H1 (cell line): ENCODE measurements around the gene CACNA2D1. TPM values are rescaled to one million over a fixed set of nuclear protein-coding genes. Genes with fewer than 3 reads are reported as not detected.

Experiments
- CTCF ChIA-PET: fragments of 300-600 bp; sonication (Branson Sonifier 250); formaldehyde crosslinking; loops from one replicate; lab custom pipeline; 2021; ENCODE audit not compliant: partially characterized antibody; lab: Charles Lee
- POLR2A ChIA-PET: fragments of 300-600 bp; sonication (Branson Sonifier 250); formaldehyde crosslinking; loops from one replicate; lab custom pipeline; 2021; ENCODE audit warnings: inconsistent platforms; ENCODE audit not compliant: partially characterized antibody; lab: Charles Lee
- DNase-seq, 2 experiments: peaks; one replicate each; pipeline versions ENCODE4 v3.0.0 to v3.0.0-alpha.2; 2010 to 2022; ENCODE audit warnings: low spot score in 2 of 2, low read depth in 1 of 2, mixed read lengths in 1 of 2
- FAIRE-seq: peaks from 2 replicates; lab custom pipeline; 2011; peaks lifted over from hg19 to GRCh38; lab: Jason Lieb, UNC
- H2AFZ ChIP-seq: 2 replicates; pipeline ENCODE4 v1.8.1; 2012; ENCODE audit warnings: low read length, inconsistent platforms
- H2AK5ac ChIP-seq: 2 replicates; pipeline ENCODE4 v1.6.1; 2013; ENCODE audit warnings: low read depth, low read length
- H2BK120ac ChIP-seq: replicated peaks from 2 replicates; pipeline ENCODE3; 2013; ENCODE audit warnings: low read depth, low read length, inconsistent platforms
- H2BK12ac ChIP-seq: 2 replicates; pipeline ENCODE4 v1.6.1; 2013; ENCODE audit warnings: low read depth, low read length
- H2BK15ac ChIP-seq: 2 replicates; pipeline ENCODE4 v1.6.1; 2013; ENCODE audit warnings: low read length
- H2BK20ac ChIP-seq: 2 replicates; pipeline ENCODE4 v1.6.1; 2013; ENCODE audit warnings: low read length
- H2BK5ac ChIP-seq: 2 replicates; pipeline ENCODE4 v1.6.1; 2013; ENCODE audit warnings: low read depth, low read length
- H3K14ac ChIP-seq: 2 replicates; pipeline ENCODE4 v1.6.1; 2013; ENCODE audit warnings: inconsistent platforms; ENCODE audit not compliant: insufficient read length
- H3K18ac ChIP-seq: 2 replicates; pipeline ENCODE4 v1.6.1; 2013; ENCODE audit warnings: low read length; ENCODE audit errors: extremely low read depth
- H3K23ac ChIP-seq: 2 replicates; pipeline ENCODE4 v1.6.1; 2013; ENCODE audit warnings: inconsistent platforms; ENCODE audit not compliant: insufficient read length
- H3K23me2 ChIP-seq: 2 replicates; pipeline ENCODE4 v1.6.1; 2013; ENCODE audit warnings: low read depth, low read length
- H3K27ac ChIP-seq: 2 replicates; pipeline ENCODE4 v1.6.1; 2011; ENCODE audit warnings: low read depth, low read length, inconsistent platforms
- H3K27me3 ChIP-seq, 4 experiments: replicated peaks in 1 of 4; 1 replicate in 1 of 4; 2 replicates in 3 of 4; pipeline versions ENCODE4 v1.6.1 to v1.8.1; 2011 to 2013; ENCODE audit warnings: low read length in 3 of 4, mild to moderate bottlenecking in 3 of 4, inconsistent platforms in 2 of 4, mixed read lengths in 2 of 4, moderate library complexity in 1 of 4; ENCODE audit not compliant: control insufficient read depth in 3 of 4, insufficient read depth in 3 of 4; ENCODE audit errors: extremely low read depth in 1 of 4
- H3K36me3 ChIP-seq, 4 experiments: 2 replicates each; pipeline versions ENCODE4 v1.6.1 to v1.8.1; 2011 to 2013; ENCODE audit warnings: mild to moderate bottlenecking in 4 of 4, low read length in 3 of 4, moderate library complexity in 2 of 4, control low read depth in 1 of 4, inconsistent platforms in 1 of 4; ENCODE audit not compliant: insufficient read depth in 4 of 4, control insufficient read depth in 2 of 4
- H3K4ac ChIP-seq: replicated peaks from 2 replicates; pipeline ENCODE3; 2013; ENCODE audit warnings: low read length, low read depth, mixed read lengths, inconsistent platforms; ENCODE audit not compliant: insufficient read length
- H3K4me1 ChIP-seq, 4 experiments: replicated peaks in 1 of 4; 1 replicate in 1 of 4; 2 replicates in 3 of 4; pipeline versions ENCODE4 v1.6.1 to v1.8.1; 2011 to 2013; ENCODE audit warnings: low read length in 3 of 4, inconsistent platforms in 2 of 4, mixed read lengths in 1 of 4; ENCODE audit not compliant: insufficient read depth in 4 of 4, control insufficient read depth in 3 of 4
- H3K4me2 ChIP-seq, 2 experiments: 2 replicates each; pipeline versions ENCODE4 v1.6.1 to v1.8.1; 2011 to 2013; ENCODE audit warnings: low read depth in 2 of 2, low read length in 2 of 2, control low read depth in 1 of 2, inconsistent platforms in 1 of 2, mild to moderate bottlenecking in 1 of 2; ENCODE audit not compliant: insufficient read depth in 1 of 2
- H3K4me3 ChIP-seq, 4 experiments: fragments of 200-600, 300-600 bp in 1 of 4; sonication (generic), shearing (Covaris generic), sonication (Bioruptor Twin) in 1 of 4; 2 replicates each; pipeline versions ENCODE4 v1.5.1 to v1.8.1; 2011 to 2016; ENCODE audit warnings: low read length in 4 of 4, low read depth in 3 of 4, control low read depth in 2 of 4, inconsistent platforms in 2 of 4, mild to moderate bottlenecking in 2 of 4, mixed read lengths in 1 of 4, moderate library complexity in 1 of 4; ENCODE audit not compliant: insufficient read depth in 2 of 4; ENCODE audit errors: extremely low read depth in 1 of 4
- H3K56ac ChIP-seq: replicated peaks from 2 replicates; pipeline ENCODE3; 2013; ENCODE audit warnings: low read depth, mild to moderate bottlenecking, mixed read lengths, low read length, inconsistent platforms; ENCODE audit not compliant: insufficient read length
- H3K79me1 ChIP-seq: 2 replicates; pipeline ENCODE4 v1.6.1; 2013; ENCODE audit warnings: low read depth, low read length, control low read depth
- H3K79me2 ChIP-seq, 2 experiments: 2 replicates each; pipeline versions ENCODE4 v1.6.1 to v1.8.1; 2012 to 2013; ENCODE audit warnings: low read length in 2 of 2, mild to moderate bottlenecking in 2 of 2, inconsistent platforms in 1 of 2; ENCODE audit not compliant: insufficient read depth in 2 of 2, control insufficient read depth in 1 of 2
- H3K9ac ChIP-seq, 4 experiments: replicated peaks in 1 of 4; 1 replicate in 1 of 4; 2 replicates in 3 of 4; pipeline versions ENCODE4 v1.6.1 to v1.8.1; 2011 to 2013; ENCODE audit warnings: low read depth in 3 of 4, low read length in 3 of 4, control low read depth in 2 of 4, mild to moderate bottlenecking in 2 of 4, moderate library complexity in 2 of 4, inconsistent platforms in 1 of 4; ENCODE audit errors: extremely low read depth in 1 of 4
- H3K9me3 ChIP-seq, 2 experiments: 2 replicates each; pipeline versions ENCODE4 v1.6.1 to v1.8.1; 2012 to 2013; ENCODE audit warnings: mild to moderate bottlenecking in 2 of 2, moderate library complexity in 2 of 2, control low read depth in 1 of 2, inconsistent platforms in 1 of 2, low read depth in 1 of 2, low read length in 1 of 2, mixed read lengths in 1 of 2; ENCODE audit not compliant: insufficient read depth in 2 of 2
- H4K20me1 ChIP-seq, 2 experiments: replicated peaks in 1 of 2; 2 replicates each; pipeline versions ENCODE3 to v1.8.1; 2011 to 2013; ENCODE audit warnings: inconsistent platforms in 2 of 2, low read length in 2 of 2, mild to moderate bottlenecking in 1 of 2; ENCODE audit not compliant: insufficient read depth in 2 of 2, control insufficient read depth in 1 of 2
- H4K5ac ChIP-seq: 2 replicates; pipeline ENCODE4 v1.6.1; 2013; ENCODE audit warnings: low read length, low read depth, mixed read lengths, inconsistent platforms; ENCODE audit not compliant: insufficient read length
- H4K8ac ChIP-seq: 2 replicates; pipeline ENCODE4 v1.8.0; 2013; ENCODE audit warnings: mild to moderate bottlenecking, moderate library complexity, low read length, inconsistent platforms; ENCODE audit not compliant: insufficient read depth; ENCODE audit errors: extremely low read depth
- H4K91ac ChIP-seq: replicated peaks from 2 replicates; pipeline ENCODE3; 2013; ENCODE audit warnings: low read length, mixed read lengths, inconsistent platforms; ENCODE audit not compliant: insufficient read length
- CREB1 ChIP-seq: IDR thresholded peaks from 2 replicates; pipeline ENCODE4 v1.6.1; 2012; ENCODE audit warnings: inconsistent platforms
- JUND ChIP-seq: IDR thresholded peaks from 2 replicates; pipeline ENCODE4 v1.6.1; 2011; ENCODE audit warnings: mild to moderate bottlenecking, improper control_type of control experiment, low read length
- NRF1 ChIP-seq: IDR thresholded peaks from 2 replicates; pipeline ENCODE4 v1.6.1; 2011; ENCODE audit warnings: mild to moderate bottlenecking, low read depth, low read length, improper control_type of control experiment
- POLR2A ChIP-seq, 2 experiments: IDR thresholded peaks; 1 replicate in 1 of 2; 2 replicates in 1 of 2; pipeline ENCODE4 v1.6.1; 2011; ENCODE audit warnings: low read depth in 2 of 2, low read length in 2 of 2, mild to moderate bottlenecking in 2 of 2; ENCODE audit errors: control extremely low read depth in 1 of 2
- POU5F1 ChIP-seq: IDR thresholded peaks from 2 replicates; pipeline ENCODE4 v1.6.1; 2011; ENCODE audit warnings: low read depth, mild to moderate bottlenecking, low read length, moderate library complexity
- WGBS, 2 experiments: shearing (Covaris generic) in 1 of 2; methylation state at CpG; one replicate each; pipeline versions ENCODE4 v1.1.6 to v1.1.7; 2013 to 2015; ENCODE audit warnings: low lambda C conversion rate in 2 of 2, mixed read lengths in 2 of 2, inconsistent platforms in 1 of 2, low coverage in 1 of 2, missing lambda C conversion rate in 1 of 2; ENCODE audit not compliant: insufficient replicate concordance in 2 of 2, insufficient coverage in 1 of 2, insufficient read length in 1 of 2; ENCODE audit errors: extremely low coverage in 1 of 2, missing lambda C conversion rate in 1 of 2; 5-methylcytosine and 5-hydroxymethylcytosine counted together
- polyA plus RNA-seq, 7 experiments: library from polyadenylated mRNA; depleted of rRNA in 3 of 7; stranded (reverse) in 5 of 7; unstranded in 2 of 7; fragments of >200 nt in 5 of 7; fragments of 200-250 nt in 2 of 7; gene quantifications; 1 replicate in 5 of 7; 2 replicates in 1 of 7; 4 replicates in 1 of 7; pipeline versions ENCODE4 v1.2.1 to v1.2.3, GENCODE V29; 2011 to 2013; ENCODE audit warnings: missing spikeins in 2 of 7, mixed read lengths in 2 of 7
- total RNA-seq: library from RNA; stranded (reverse); fragmentation: NEBNext Ultra II Directional; extraction: Animal tissue kit (Norgen Biotek cat#: 25700); gene quantifications from 2 replicates; pipeline ENCODE4 v1.2.1, GENCODE V29; 2021

Gene CACNA2D1
- total and polyA plus RNA-seq, 2 of the 8 experiments (the other 6 are each of a cell fraction or from before 2014, with no cell fraction given) = 4.3 to 27.3 TPM

DNA sequence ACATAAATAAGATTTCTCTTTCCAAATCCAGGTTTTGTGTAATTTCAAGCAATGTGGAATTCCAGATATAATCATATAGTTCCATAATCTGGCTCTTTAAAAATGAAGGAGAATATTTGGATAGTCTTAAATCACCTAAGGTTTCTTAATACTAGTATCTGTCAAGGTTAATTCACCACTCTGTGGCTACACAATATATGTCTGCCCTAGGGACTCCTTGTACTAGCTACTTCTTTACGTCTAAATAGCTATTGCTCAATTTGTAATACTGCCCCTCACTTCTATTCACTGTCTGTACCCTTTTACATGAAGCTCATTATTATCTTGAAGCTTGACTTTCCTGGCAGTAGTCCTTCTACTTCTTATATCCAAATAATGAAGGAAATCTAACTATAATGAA is 47.2 kb downstream of the CACNA2D1 start:
- FAIRE-seq (no peak), DNase-seq (no peak)
- WGBS, 2 experiments = 95% methylated on average over 1 of the region's 1 CpG; no CpG with 5 or more reads in 1 of the 2 experiments
- Histone ChIP-seq H2BK15ac (no peak overlapping the region), H3K79me1 (no peaks in the 10 kb centered on the region), H4K20me1 (no peaks in the 10 kb centered on the region), H3K56ac (no peak overlapping the region), H3K9me3 (no peaks in the 10 kb centered on the region), H3K4me1 (peaks cover 2 to 5% (median 4%) of the 10 kb centered on the region in 4 experiments; a peak in 4 of 7 replicates), H3K18ac (no peak overlapping the region), H3K23me2 (no peaks in the 10 kb centered on the region), H3K27me3 (no peaks in the 10 kb centered on the region), H2BK5ac (no peak overlapping the region), H3K79me2 (peaks cover 0 to 6% of the 10 kb centered on the region in 2 experiments; a peak in 1 of 4 replicates), H3K4me2 (no peak overlapping the region), H4K8ac (no peak overlapping the region), H2BK20ac (no peak overlapping the region), H3K4ac (no peak overlapping the region), H2AFZ (no peak overlapping the region), H2BK120ac (no peak overlapping the region), H2AK5ac (no peak overlapping the region), H3K4me3 (no peak overlapping the region), H3K9ac (no peak overlapping the region), H4K91ac (no peak overlapping the region), H3K36me3 (no peaks in the 10 kb centered on the region), H3K14ac (no peak overlapping the region), H2BK12ac (no peak overlapping the region), H4K5ac (no peak overlapping the region), H3K23ac (no peak overlapping the region), H3K27ac (no peak overlapping the region)
- CTCF ChIA-PET = no interaction called here
- POLR2A ChIA-PET = no interaction called here
- TF ChIP-seq POLR2A (IDR thresholded peaks at IDR 0.05; ENCODE audit: control extremely low read depth in 1 of 2, low read depth in 2 of 2, low read length in 2 of 2) (no peak), NRF1 (no peak), CREB1 (no peak), JUND (no peak), POU5F1 (no peak)
